Right lobe of liver (tissue), 6 donors: ENCODE measurements around the gene RAB5IF. TPM values are rescaled to one million over a fixed set of nuclear protein-coding genes. Genes with fewer than 3 reads are reported as not detected.
A peak's percentile ranks its signal among the peaks of the same experiment; 100 is the strongest.

Experiments used
- ATAC-seq, 4 donors: fragments of 200-7000 bp; cut with Tn5 transposase; one replicate each; pipeline ENCODE4 v1.9.1; 2020; ENCODE audit warnings: mild to moderate bottlenecking in 4 of 4, moderate library complexity in 4 of 4
- DNase-seq, 3 donors: peaks; one replicate each; pipeline ENCODE4 v3.0.0-alpha.2; 2020
- H3K27ac ChIP-seq, 3 donors: fragments of 200-600 bp; one replicate each; pipeline ENCODE4 v1.8.0; 2022
- H3K27me3 ChIP-seq, 2 donors: fragments of 200-600 bp; one replicate each; pipeline ENCODE4 v1.8.0; 2022
- H3K36me3 ChIP-seq, 4 donors: fragments of 200-600 bp; sonication (generic) in 1 of 4; one replicate each; pipeline versions ENCODE4 v1.5.1 to v1.8.0; 2017 to 2022; ENCODE audit warnings: control low read depth in 1 of 4
- H3K4me1 ChIP-seq, 4 donors: fragments of 200-600 bp; sonication (generic) in 1 of 4; one replicate each; pipeline versions ENCODE4 v1.5.1 to v1.8.0; 2017 to 2022; ENCODE audit warnings: control low read depth in 1 of 4
- H3K4me3 ChIP-seq, 3 donors: fragments of 200-600 bp; one replicate each; pipeline ENCODE4 v1.8.0; 2022
- H3K9me3 ChIP-seq, 4 donors: fragments of 200-600 bp; sonication (generic) in 1 of 4; one replicate each; pipeline versions ENCODE4 v1.5.1 to v1.8.0; 2017 to 2022; ENCODE audit warnings: control low read depth in 1 of 4
- POLR2A ChIP-seq: fragments of 450-650 bp; IDR thresholded peaks from one replicate; pipeline ENCODE4 v1.6.1; 2017; ENCODE audit warnings: antibody characterized with exemption, mild to moderate bottlenecking
- WGBS: methylation state at CpG from one replicate; pipeline ENCODE4 v1.1.6; 2018; ENCODE audit warnings: low coverage, low lambda C conversion rate; ENCODE audit not compliant: insufficient coverage; ENCODE audit errors: missing lambda C conversion rate; 5-methylcytosine and 5-hydroxymethylcytosine counted together
- intact Hi-C, 2 donors: fragments of 100-400 bp; cut with DNase I; formaldehyde crosslinking; loops; one replicate each; pipeline versions ENCODE4 v1.11.2 to v1.14.1; 2022
- total RNA-seq, 6 experiments: library from RNA; depleted of rRNA in 2 of 6; stranded (reverse); fragments of >200 nt in 2 of 6; fragmentation: NEBNext Ultra II Directional in 3 of 6; extraction: Animal tissue kit (Norgen Biotek cat#: 25700) in 3 of 6; gene quantifications; one replicate each; pipeline versions ENCODE4 v1.1.0 to v1.2.4, GENCODE V29; 2016 to 2023
- TF ChIP-seq, protein P1 (sequence below), 4 donors: fragments of 200-600 bp in 3 of 4; fragments of 450-650 bp in 1 of 4; IDR thresholded peaks; one replicate each; pipeline versions ENCODE4 v1.5.1 to v1.8.0; 2016 to 2022; ENCODE audit warnings: antibody characterized with exemption in 4 of 4, mild to moderate bottlenecking in 2 of 4
- donor health status: DM: no; HTN: yes; CAD: no.
- donor health status: DM: no; HTN: no; CAD: no.
- donor health status: DM: no; HTN: no; CAD: no.
- donor health status: DM: no; HTN: yes; CAD: no.
- donor health status: DM: no; HTN: yes; CAD: no.

The RAB5IF gene
- total RNA-seq, 6 experiments from 2014 or later = 78.1 to 232 (median 125) TPM

DNA sequence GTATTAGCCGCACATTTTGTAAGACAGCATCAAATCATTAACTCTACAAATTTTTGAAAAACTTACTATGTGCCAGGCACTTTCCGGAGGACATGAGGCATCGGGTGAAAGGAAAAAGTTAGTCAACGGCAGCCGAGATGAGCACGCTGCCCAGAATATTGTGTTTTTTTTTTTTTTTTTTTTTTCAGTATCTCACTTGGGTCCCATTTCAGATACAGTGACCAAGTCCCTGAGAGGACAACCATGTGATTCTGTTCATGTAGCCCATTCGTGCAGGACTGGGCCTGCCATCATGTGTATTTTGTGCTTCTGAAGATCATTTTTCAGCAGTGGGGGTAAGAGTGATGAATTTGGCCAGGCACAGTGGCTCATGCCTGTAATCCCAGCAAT, 39.1 kb downstream of the RAB5IF start:
- no peak overlapping the region for H3K4me3 ChIP-seq
- H3K27ac ChIP-seq = no peak overlapping the region
- 74% methylated on average over 3 of the region's 7 CpGs for WGBS

DNA sequence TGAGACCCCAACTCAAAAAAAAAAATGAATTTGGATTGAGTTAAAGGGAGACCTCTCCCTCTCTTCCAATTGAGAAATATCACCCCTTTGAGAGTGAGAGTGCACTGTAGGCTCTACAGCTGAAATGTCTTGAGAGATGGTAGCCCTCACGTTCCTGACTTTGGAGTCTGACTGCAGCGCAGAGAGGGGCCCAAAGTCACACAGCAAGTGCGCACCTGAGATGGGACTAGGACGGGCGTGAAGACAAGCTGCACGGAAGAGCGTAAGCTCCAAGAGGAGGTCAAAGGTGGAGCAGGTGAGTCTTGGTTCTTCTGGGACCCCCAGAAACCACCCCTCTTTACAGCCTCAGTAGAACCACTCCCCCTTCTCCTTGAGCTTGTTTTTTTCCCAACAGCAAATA, 39.8 kb downstream of the RAB5IF start:
- no peaks in the 10 kb centered on the region for H3K36me3 ChIP-seq
- no peak overlapping the region for H3K4me3 ChIP-seq
- H3K9me3 ChIP-seq = no peaks in the 10 kb centered on the region
- ATAC-seq (no peak), DNase-seq (no peak)
- H3K4me1 ChIP-seq = no peaks in the 10 kb centered on the region
- no peaks in the 10 kb centered on the region for H3K27me3 ChIP-seq
- TF ChIP-seq, protein P1, sequence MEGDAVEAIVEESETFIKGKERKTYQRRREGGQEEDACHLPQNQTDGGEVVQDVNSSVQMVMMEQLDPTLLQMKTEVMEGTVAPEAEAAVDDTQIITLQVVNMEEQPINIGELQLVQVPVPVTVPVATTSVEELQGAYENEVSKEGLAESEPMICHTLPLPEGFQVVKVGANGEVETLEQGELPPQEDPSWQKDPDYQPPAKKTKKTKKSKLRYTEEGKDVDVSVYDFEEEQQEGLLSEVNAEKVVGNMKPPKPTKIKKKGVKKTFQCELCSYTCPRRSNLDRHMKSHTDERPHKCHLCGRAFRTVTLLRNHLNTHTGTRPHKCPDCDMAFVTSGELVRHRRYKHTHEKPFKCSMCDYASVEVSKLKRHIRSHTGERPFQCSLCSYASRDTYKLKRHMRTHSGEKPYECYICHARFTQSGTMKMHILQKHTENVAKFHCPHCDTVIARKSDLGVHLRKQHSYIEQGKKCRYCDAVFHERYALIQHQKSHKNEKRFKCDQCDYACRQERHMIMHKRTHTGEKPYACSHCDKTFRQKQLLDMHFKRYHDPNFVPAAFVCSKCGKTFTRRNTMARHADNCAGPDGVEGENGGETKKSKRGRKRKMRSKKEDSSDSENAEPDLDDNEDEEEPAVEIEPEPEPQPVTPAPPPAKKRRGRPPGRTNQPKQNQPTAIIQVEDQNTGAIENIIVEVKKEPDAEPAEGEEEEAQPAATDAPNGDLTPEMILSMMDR (IDR thresholded peaks at IDR 0.05) = no peak
- no peak for TF ChIP-seq POLR2A
- 96% methylated on average over 7 of the region's 7 CpGs for WGBS
- intact Hi-C loops = no loop called here
- no peak overlapping the region for H3K27ac ChIP-seq

More for the DNA sequence above, 39.1 kb downstream of the RAB5IF start:
- TF ChIP-seq, protein P1 (IDR thresholded peaks at IDR 0.05) = no peak
- no peak for TF ChIP-seq POLR2A
- H3K36me3 ChIP-seq = no peaks in the 10 kb centered on the region
- ATAC-seq = no peak
- no peak for DNase-seq
- H3K9me3 ChIP-seq = no peaks in the 10 kb centered on the region
- H3K4me1 ChIP-seq = no peaks in the 10 kb centered on the region
- H3K27me3 ChIP-seq = no peaks in the 10 kb centered on the region
- intact Hi-C loops = no loop called here

DNA sequence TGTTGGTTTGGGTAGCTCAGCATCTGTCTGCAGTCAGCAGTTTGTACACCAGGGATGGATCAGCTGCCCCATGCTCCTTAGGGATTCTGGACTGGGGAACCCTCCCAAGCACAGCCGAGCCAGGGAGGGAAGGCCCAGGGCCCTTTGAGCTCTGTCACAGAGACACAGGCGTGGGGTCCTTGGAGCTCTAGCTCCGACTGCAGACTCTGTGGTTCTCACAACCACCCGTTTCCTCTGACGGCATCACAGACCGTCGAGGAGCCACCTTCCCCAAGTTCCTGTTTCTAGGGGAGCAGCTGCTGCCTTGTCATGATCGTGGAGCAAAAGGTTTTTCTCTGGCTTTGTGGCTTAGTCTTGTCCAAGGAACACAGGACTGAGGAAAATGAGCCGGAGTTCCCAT, 40.4 kb downstream of the RAB5IF start, which contains the start of gene SLA2:
Gene SLA2, minus strand, starts transcription at position 199 of the 400 bp plus-strand sequence. CDS start 4,861 bp downstream, outside the sequence.
- Histone ChIP-seq H3K4me1 (no peaks in the 10 kb centered on the region), H3K27ac (no peak within 1 kb of the TSS), H3K4me3 (no peak within 1 kb of the TSS), H3K36me3 (no peaks in the 10 kb centered on the region), H3K27me3 (no peaks in the 10 kb centered on the region), H3K9me3 (no peaks in the 10 kb centered on the region)
- intact Hi-C loops = no loop called here
- 44% methylated on average over 8 of the region's 9 CpGs for WGBS
- ATAC-seq = peak; percentile 36 to 70 (median 50)
- DNase-seq = peak in 1 of 3 donors; percentile 25
- no peak for TF ChIP-seq POLR2A
- TF ChIP-seq, protein P1 (IDR thresholded peaks at IDR 0.05) = no peak

DNA sequence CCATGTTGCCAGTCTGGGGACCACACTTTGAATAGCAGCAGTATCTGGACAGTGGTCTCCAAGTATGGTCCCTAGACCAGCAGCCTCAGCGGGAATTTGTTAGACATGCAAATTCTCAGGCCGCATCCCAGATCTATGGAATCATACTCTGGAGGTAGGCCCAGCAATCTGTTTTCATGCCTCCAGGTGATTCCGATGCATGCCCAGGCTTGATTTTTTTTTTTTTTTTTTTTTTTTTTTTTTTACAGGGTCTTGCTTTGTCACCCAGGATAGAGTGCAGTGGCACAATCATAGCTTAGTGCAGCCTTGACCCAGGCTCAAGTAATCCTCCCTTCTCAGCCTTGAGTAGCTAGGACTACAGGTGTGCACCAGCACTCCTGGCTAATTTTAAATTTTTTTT, 41.1 kb downstream of the RAB5IF start:
- DNase-seq = no peak
- no peaks in the 10 kb centered on the region for H3K27me3 ChIP-seq
- no peaks in the 10 kb centered on the region for H3K9me3 ChIP-seq
- no peak overlapping the region for H3K4me3 ChIP-seq
- no peak overlapping the region for H3K27ac ChIP-seq
- no peaks in the 10 kb centered on the region for H3K36me3 ChIP-seq
- no peak for TF ChIP-seq POLR2A
- H3K4me1 ChIP-seq = no peaks in the 10 kb centered on the region
- intact Hi-C loops = no loop called here
- ATAC-seq = no peak
- 89% methylated on average over 3 of the region's 3 CpGs for WGBS

DNA sequence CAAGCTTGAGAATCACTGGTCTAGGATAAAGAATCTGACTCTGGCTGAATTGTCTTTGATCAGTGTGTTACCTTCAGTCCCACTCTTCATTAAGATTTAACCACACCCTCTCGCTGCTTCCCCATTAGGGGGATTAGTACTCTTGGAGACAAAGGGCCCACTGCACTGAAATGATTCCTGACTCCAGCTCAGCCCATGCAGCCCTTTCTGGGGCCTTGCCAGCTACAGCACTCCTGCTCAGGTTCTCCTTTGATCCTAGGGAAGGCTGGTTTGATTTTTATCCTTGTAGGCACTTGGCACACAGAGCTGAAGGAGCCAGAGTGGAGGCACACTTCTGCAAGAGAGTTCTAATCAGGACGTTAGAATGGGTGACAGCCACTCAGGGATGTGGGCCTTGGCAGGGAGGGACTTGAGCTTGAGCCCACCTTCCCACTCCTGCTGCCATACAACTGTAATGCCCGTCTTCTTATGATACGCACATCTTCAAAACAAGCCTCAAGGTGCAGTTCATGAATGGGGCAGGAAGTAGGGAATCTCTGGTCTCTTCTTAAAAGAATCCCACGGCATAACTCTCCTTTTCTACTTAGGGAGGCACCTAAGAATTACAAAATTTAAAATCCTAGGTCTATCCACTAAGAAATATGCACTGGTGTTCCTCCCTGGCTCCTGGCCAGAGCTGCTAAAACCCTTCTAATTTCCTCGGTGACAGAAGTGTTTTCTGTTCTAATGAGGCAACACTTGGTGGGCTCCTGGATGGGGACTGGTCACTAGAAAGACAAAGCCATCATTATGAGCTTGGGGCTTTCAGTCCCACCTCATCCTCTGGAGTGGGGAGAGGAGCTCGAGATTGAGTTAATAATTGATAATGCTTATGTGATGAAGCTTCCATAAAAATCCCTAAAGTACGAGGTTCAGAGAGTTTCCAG, 41.9 kb downstream of the RAB5IF start:
- no peak for ATAC-seq
- Histone ChIP-seq H3K27ac (no peak overlapping the region), H3K4me3 (no peak overlapping the region), H3K4me1 (no peaks in the 10 kb centered on the region), H3K27me3 (no peaks in the 10 kb centered on the region), H3K36me3 (no peaks in the 10 kb centered on the region), H3K9me3 (no peaks in the 10 kb centered on the region)
- no peak for TF ChIP-seq POLR2A
- TF ChIP-seq, protein P1 (IDR thresholded peaks at IDR 0.05) = no peak
- intact Hi-C loops = no loop called here
- WGBS = 70% methylated on average over 6 of the region's 8 CpGs
- DNase-seq = no peak
